Keratinocyte (primary cell): ENCODE measurements around the gene RABL3. TPM values are rescaled to one million over a fixed set of nuclear protein-coding genes. Genes with fewer than 3 reads are reported as not detected.
"Not testable (repeated sequence)": the region's sequence is repeated elsewhere in the genome, so short reads cannot be mapped to it uniquely, and the experiment has no call there.

Experiments used
- DNase-seq: peaks from one replicate; pipeline ENCODE4 v3.0.0-alpha.2; 2011; ENCODE audit warnings: low read depth, missing footprints, low spot score
- FAIRE-seq: peaks from 2 replicates; lab custom pipeline; 2011; peaks lifted over from hg19 to GRCh38; lab: Jason Lieb, UNC
- H2AFZ ChIP-seq: 2 replicates; pipeline ENCODE4 v1.6.0; 2012; ENCODE audit warnings: low read length, control low read depth, inconsistent platforms; ENCODE audit not compliant: control insufficient read depth
- H3K27ac ChIP-seq: 2 replicates; pipeline ENCODE4 v1.5.1; 2011; ENCODE audit warnings: low read length; ENCODE audit not compliant: control insufficient read depth, insufficient read depth
- H3K27me3 ChIP-seq: 3 replicates; pipeline ENCODE4 v1.6.0; 2011; ENCODE audit warnings: low read length; ENCODE audit not compliant: control insufficient read depth, insufficient read depth; ENCODE audit errors: extremely low read depth
- H3K36me3 ChIP-seq, 2 experiments: 2 replicates in 1 of 2; 3 replicates in 1 of 2; pipeline ENCODE4 v1.5.1; 2011; ENCODE audit warnings: low read length in 2 of 2, mild to moderate bottlenecking in 1 of 2; ENCODE audit not compliant: control insufficient read depth in 2 of 2, insufficient read depth in 2 of 2; ENCODE audit errors: extremely low read depth in 1 of 2
- H3K4me1 ChIP-seq: 3 replicates; pipeline ENCODE4 v1.5.1; 2011; ENCODE audit warnings: low read length; ENCODE audit not compliant: control insufficient read depth, insufficient read depth; ENCODE audit errors: extremely low read depth
- H3K4me2 ChIP-seq: 3 replicates; pipeline ENCODE4 v1.6.0; 2011; ENCODE audit warnings: low read depth, low read length; ENCODE audit not compliant: control insufficient read depth, insufficient read depth; ENCODE audit errors: extremely low read depth
- H3K4me3 ChIP-seq, 3 experiments: fragments of 200-600 bp in 1 of 3; sonication (generic) in 1 of 3; 2 replicates in 2 of 3; 3 replicates in 1 of 3; pipeline ENCODE4 v1.5.1; 2011 to 2016; ENCODE audit warnings: low read length in 3 of 3, mild to moderate bottlenecking in 3 of 3, control low read depth in 2 of 3, inconsistent platforms in 1 of 3, low read depth in 1 of 3, mixed read lengths in 1 of 3, mixed run types in 1 of 3, moderate library complexity in 1 of 3; ENCODE audit not compliant: control insufficient read depth in 2 of 3, insufficient read depth in 2 of 3; ENCODE audit errors: extremely low read depth in 1 of 3
- H3K79me2 ChIP-seq: 2 replicates; pipeline ENCODE4 v1.6.0; 2012; ENCODE audit warnings: low read length; ENCODE audit not compliant: control insufficient read depth, insufficient read depth
- H3K9ac ChIP-seq: 3 replicates; pipeline ENCODE4 v1.6.0; 2011; ENCODE audit warnings: low read length; ENCODE audit not compliant: control insufficient read depth, insufficient read depth; ENCODE audit errors: extremely low read depth
- H3K9me1 ChIP-seq: 3 replicates; pipeline ENCODE4 v1.6.0; 2011; ENCODE audit warnings: low read length; ENCODE audit not compliant: control insufficient read depth, insufficient read depth; ENCODE audit errors: extremely low read depth
- H3K9me3 ChIP-seq: 2 replicates; pipeline ENCODE4 v1.5.1; 2012; ENCODE audit warnings: low read depth, low read length; ENCODE audit not compliant: control insufficient read depth
- H4K20me1 ChIP-seq: 3 replicates; pipeline ENCODE4 v1.6.0; 2011; ENCODE audit warnings: low read length; ENCODE audit not compliant: control insufficient read depth, insufficient read depth; ENCODE audit errors: extremely low read depth
- CTCF ChIP-seq, 3 experiments: IDR thresholded peaks in 1 of 3; conservative IDR thresholded peaks in 1 of 3; optimal IDR thresholded peaks in 1 of 3; 2 replicates in 2 of 3; 3 replicates in 1 of 3; pipeline versions ENCODE3 to v1.5.1; 2011; ENCODE audit warnings: low read length in 3 of 3, mild to moderate bottlenecking in 3 of 3, moderate library complexity in 2 of 3, control low read depth in 1 of 3, inconsistent platforms in 1 of 3; ENCODE audit not compliant: insufficient read depth in 2 of 3; ENCODE audit errors: extremely low read depth in 1 of 3
- EZH2 ChIP-seq: IDR thresholded peaks from one replicate; pipeline ENCODE4 v1.6.1; 2012; ENCODE audit warnings: inconsistent platforms, mild to moderate bottlenecking, low read length, moderate library complexity
- dilution Hi-C: fragments of 300-500 bp; cut with MboI; formaldehyde crosslinking; loops from one replicate; pipeline ENCODE4 v1.7.0; 2020; ENCODE audit warnings: low sequenced_read_pairs; ENCODE audit not compliant: extremely low pct_ligation_motif_present
- polyA plus RNA-seq, 5 experiments: library from polyadenylated mRNA; depleted of rRNA in 3 of 5; stranded (reverse) in 3 of 5; stranded (forward) in 1 of 5; unstranded in 1 of 5; fragments of >200 nt; gene quantifications; 1 replicate in 1 of 5; 2 replicates in 3 of 5; 3 replicates in 1 of 5; pipeline versions ENCODE4 v1.2.1 to v1.2.3, GENCODE V29; 2011 to 2012; ENCODE audit warnings: missing spikeins in 2 of 5, low read depth in 1 of 5, low replicate concordance in 1 of 5

RABL3 gene
- polyA plus RNA-seq, 1 donor (not counting 4 experiments of a cell fraction or from before 2014, with no cell fraction given), result 13.4 TPM

DNA sequence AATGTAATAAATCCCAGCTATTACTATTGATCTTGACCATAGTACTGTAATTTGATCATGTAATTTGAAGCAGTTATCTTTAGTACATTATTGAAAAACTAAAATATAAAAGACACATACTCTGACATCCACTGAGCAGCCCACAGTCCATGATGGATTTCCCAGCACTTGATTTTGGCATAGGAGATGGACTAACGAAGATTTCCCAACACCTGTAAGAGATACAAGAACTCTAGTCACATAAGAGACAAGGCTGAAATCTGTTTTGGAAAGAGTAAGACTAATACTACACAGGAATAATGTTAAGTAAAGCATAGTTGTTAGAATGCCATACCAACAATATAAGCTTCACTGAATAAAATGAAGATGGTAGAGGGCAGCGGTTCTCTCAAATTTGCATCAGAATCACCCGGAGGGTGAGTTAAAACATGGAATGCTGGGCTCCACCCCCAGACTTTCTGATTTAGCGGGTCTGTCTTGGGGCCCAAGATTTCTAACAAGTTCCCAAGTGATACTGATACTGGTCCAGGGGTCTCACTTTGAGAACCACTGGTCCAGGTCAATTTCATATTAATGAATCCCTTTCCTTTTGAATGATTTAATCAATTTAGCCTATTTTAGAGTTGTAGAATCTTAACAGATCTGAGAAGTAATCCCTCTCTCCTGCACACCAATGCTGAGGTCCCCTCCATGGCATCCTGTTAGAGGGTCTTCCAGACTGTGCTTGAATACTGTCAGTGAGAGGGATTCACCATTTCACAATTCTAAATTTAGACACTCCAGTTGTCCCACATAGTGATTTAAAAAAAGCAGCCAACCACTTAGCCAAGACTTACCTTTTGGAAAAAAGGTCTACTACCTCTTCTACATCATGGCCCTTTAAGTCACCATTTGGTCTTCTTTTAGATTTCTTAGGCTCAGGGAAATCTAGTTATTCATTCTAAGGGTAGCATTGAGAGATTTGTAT lies 11.5 kb downstream of the RABL3 start:
- H2AFZ ChIP-seq, result no peak overlapping the region
- no peaks in the 10 kb centered on the region for H3K9me3 ChIP-seq
- no peak for FAIRE-seq
- dilution Hi-C loops, result no loop called here
- H3K79me2 ChIP-seq, result no peaks in the 10 kb centered on the region
- no peaks in the 10 kb centered on the region for H3K36me3 ChIP-seq
- no peak for DNase-seq
- no peaks in the 10 kb centered on the region for H3K4me1 ChIP-seq
- H3K9ac ChIP-seq, result no peak overlapping the region
- no peak for TF ChIP-seq CTCF (optimal IDR thresholded peaks at IDR 0.05 in 1 of 3, IDR thresholded peaks at IDR 0.05 in 1 of 3, conservative IDR thresholded peaks at IDR 0.05 in 1 of 3; ENCODE audit: extremely low read depth in 1 of 3, insufficient read depth in 2 of 3, low read length in 3 of 3)
- no peak for TF ChIP-seq EZH2
- no peaks in the 10 kb centered on the region for H4K20me1 ChIP-seq
- no peaks in the 10 kb centered on the region for H3K27me3 ChIP-seq
- no peak overlapping the region for H3K4me2 ChIP-seq
- no peak overlapping the region for H3K27ac ChIP-seq
- no peak overlapping the region for H3K4me3 ChIP-seq
- H3K9me1 ChIP-seq, result no peaks in the 10 kb centered on the region

- DNase-seq (no peak), FAIRE-seq (no peak)
- Histone ChIP-seq H3K79me2 (no peaks in the 10 kb centered on the region), H3K9ac (no peak overlapping the region), H3K4me1 (no peaks in the 10 kb centered on the region), H3K27me3 (no peaks in the 10 kb centered on the region), H2AFZ (no peak overlapping the region), H3K4me3 (no peak overlapping the region), H3K9me1 (no peaks in the 10 kb centered on the region), H3K4me2 (no peak overlapping the region), H3K27ac (no peak overlapping the region), H3K9me3 (no peaks in the 10 kb centered on the region), H4K20me1 (no peaks in the 10 kb centered on the region), H3K36me3 (no peaks in the 10 kb centered on the region)
- TF ChIP-seq CTCF (optimal IDR thresholded peaks at IDR 0.05 in 1 of 3, IDR thresholded peaks at IDR 0.05 in 1 of 3, conservative IDR thresholded peaks at IDR 0.05 in 1 of 3; ENCODE audit: extremely low read depth in 1 of 3, insufficient read depth in 2 of 3, low read length in 3 of 3) (no peak), EZH2 (no peak)
- dilution Hi-C loops, result no loop called here
Measured at GRCh38 chr3:120726791-120727190, 15.5 kb downstream of the RABL3 start.

DNA sequence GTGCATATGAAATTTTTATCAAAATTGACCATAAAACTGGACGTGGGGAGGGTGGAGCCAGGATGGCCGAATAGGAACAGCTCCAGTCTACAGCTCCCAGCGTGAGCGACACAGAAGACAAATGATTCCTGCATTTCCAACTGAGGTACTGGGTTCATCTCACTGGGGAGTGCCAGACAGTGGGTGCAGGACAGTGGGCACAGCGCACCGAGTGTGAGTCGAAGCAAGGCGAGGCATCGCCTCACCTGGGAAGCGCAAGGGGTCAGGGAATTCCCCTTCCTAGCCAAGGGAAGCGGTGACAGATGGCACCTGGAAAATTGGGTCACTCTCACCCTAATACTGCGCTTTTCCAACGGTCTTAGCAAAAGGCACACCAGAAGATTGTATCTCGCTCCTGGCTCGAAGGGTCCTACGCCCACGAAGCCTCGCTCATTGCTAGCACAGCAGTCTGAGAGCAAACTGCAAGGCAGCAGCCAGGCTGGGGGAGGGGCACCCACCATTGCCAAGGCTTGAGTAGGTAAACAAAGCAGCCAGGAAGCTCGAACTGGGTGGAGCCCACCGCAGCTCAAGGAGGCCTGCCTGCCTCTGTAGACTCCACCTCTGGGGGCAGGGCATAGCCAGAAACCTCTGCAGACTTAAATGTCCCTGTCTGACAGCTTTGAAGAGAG lies 23.0 kb downstream of the RABL3 start:
- Histone ChIP-seq H3K9ac (peak overlapping the region; percentile 54), H3K27ac (peak overlapping the region; percentile 13), H3K4me3 (peak overlapping the region in 2 of 3 experiments; percentile 1 to 31), H3K4me2 (peak overlapping the region; percentile 46), H2AFZ (peak overlapping the region; percentile 69)
- H3K79me2 ChIP-seq, dilution Hi-C loops, H3K9me3 ChIP-seq, H4K20me1 ChIP-seq, H3K27me3 ChIP-seq, H3K36me3 ChIP-seq, FAIRE-seq, H3K9me1 ChIP-seq, H3K4me1 ChIP-seq, DNase-seq: not testable (repeated sequence)
